Measurements from ENCODE around the gene CCNI2.

DNA sequence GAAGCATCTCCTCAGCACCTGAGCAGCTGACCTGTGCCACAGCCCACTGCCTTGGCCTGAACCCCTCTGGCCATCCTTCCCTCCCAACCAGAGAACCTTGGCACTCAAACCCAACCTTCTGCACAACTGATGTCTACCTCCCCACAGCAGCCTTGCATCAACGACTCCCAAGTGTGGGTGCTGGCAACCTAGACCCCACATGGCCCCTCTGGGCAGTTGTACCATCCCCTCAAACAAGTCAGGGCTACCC is 19.5 kb downstream of the CCNI2 start:
- TF ChIP-seq EZH2 (optimal IDR thresholded peaks at IDR 0.05; ENCODE audit: low read depth, low read length) (no peak), EZH2phosphoT487 (IDR thresholded peaks at IDR 0.05; ENCODE audit: low read length) (no peak)
- TF ChIP-seq, protein P1, sequence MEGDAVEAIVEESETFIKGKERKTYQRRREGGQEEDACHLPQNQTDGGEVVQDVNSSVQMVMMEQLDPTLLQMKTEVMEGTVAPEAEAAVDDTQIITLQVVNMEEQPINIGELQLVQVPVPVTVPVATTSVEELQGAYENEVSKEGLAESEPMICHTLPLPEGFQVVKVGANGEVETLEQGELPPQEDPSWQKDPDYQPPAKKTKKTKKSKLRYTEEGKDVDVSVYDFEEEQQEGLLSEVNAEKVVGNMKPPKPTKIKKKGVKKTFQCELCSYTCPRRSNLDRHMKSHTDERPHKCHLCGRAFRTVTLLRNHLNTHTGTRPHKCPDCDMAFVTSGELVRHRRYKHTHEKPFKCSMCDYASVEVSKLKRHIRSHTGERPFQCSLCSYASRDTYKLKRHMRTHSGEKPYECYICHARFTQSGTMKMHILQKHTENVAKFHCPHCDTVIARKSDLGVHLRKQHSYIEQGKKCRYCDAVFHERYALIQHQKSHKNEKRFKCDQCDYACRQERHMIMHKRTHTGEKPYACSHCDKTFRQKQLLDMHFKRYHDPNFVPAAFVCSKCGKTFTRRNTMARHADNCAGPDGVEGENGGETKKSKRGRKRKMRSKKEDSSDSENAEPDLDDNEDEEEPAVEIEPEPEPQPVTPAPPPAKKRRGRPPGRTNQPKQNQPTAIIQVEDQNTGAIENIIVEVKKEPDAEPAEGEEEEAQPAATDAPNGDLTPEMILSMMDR (IDR thresholded peaks at IDR 0.05; ENCODE audit: low read length): no peak
